Gastroesophageal sphincter (tissue), 3 donors: ENCODE data around the gene WNT3.
"Not testable (repeated sequence)": the region's sequence is repeated elsewhere in the genome, so short reads cannot be mapped to it uniquely, and the experiment has no call there.

Experiments used
- CTCF ChIP-seq, 4 experiments: fragments of 200-600 bp in 2 of 4; fragments of 450-650 bp in 2 of 4; sonication (generic) in 1 of 4; IDR thresholded peaks; one replicate each; pipeline ENCODE4 v1.5.1; 2017 to 2019; ENCODE audit warnings: antibody characterized with exemption in 4 of 4, mild to moderate bottlenecking in 2 of 4, moderate library complexity in 2 of 4
- EP300 ChIP-seq: sonication (generic); formaldehyde crosslinking; IDR thresholded peaks from one replicate; pipeline ENCODE4 v1.6.1; 2017; ENCODE audit warnings: antibody characterized with exemption, mild to moderate bottlenecking
- POLR2A ChIP-seq, 2 donors: fragments of 450-650 bp; IDR thresholded peaks; one replicate each; pipeline ENCODE4 v1.6.1; 2017; ENCODE audit warnings: antibody characterized with exemption in 2 of 2, mild to moderate bottlenecking in 2 of 2, moderate library complexity in 1 of 2

DNA sequence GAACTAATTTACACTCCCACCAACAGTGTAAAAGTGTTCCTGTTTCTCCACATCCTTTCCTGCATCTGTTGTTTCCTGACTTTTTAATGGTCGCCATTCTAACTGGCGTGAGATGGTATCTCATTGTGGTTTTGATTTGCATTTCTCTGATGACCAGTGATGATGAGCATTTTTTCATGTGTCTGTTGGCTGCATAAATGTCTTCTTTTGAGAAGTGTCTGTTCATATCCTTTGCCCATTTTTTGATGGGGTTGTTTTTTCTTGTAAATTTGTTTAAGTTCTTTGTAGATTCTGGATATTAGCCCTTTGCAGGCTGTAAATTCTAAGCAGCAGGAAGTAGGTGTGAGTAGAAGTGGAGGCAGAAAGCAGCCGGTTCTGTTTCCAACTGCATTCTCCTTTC is 22.1 kb upstream of the WNT3 start:
- TF ChIP-seq CTCF (IDR thresholded peaks at IDR 0.05); EP300; POLR2A (IDR thresholded peaks at IDR 0.05): not testable (repeated sequence)
